BJ (cell line): ENCODE results near the gene SPTLC2. TPM values are rescaled to one million over a fixed set of nuclear protein-coding genes. Genes with fewer than 3 reads are reported as not detected.

Source experiments
- CTCF ChIA-PET: fragments of 350-600 bp; formaldehyde crosslinking; extraction: SDS; loops from one replicate; lab custom pipeline; 2021; ENCODE audit warnings: antibody characterized with exemption, inconsistent platforms; lab: Yijun Ruan, JAX
- POLR2A ChIA-PET: fragments of 300-600 bp; sonication (Branson Sonifier 250); formaldehyde crosslinking; extraction: SDS; loops from one replicate; lab custom pipeline; 2021; ENCODE audit warnings: antibody characterized with exemption; lab: Charles Lee
- DNase-seq: peaks from one replicate; pipeline ENCODE4 v3.0.0-alpha.2; 2011; ENCODE audit warnings: low read depth
- H3K27me3 ChIP-seq: 2 replicates; pipeline ENCODE4 v1.6.0; 2011; ENCODE audit warnings: low read length; ENCODE audit not compliant: control insufficient read depth, insufficient read depth
- H3K36me3 ChIP-seq: 2 replicates; pipeline ENCODE4 v1.5.1; 2011; ENCODE audit warnings: low read length; ENCODE audit not compliant: control insufficient read depth, insufficient read depth
- H3K4me3 ChIP-seq: 2 replicates; pipeline ENCODE4 v1.5.1; 2011; ENCODE audit warnings: low read depth, mild to moderate bottlenecking, control low read depth, low read length
- polyA plus RNA-seq: library from polyadenylated mRNA; depleted of rRNA; stranded (reverse); fragments of >200 nt; gene quantifications from 2 replicates; pipeline ENCODE4 v1.2.3, GENCODE V29; 2011; rRNA removed
- small RNA-seq: library from RNA; depleted of rRNA; stranded (forward); fragments of <200 nt; gene quantifications from one replicate; pipeline ENCODE3, GENCODE V24; 2012; ENCODE audit warnings: low replicate concordance, low read depth; ENCODE audit not compliant: insufficient read length
- TF ChIP-seq, protein P1 (sequence below): IDR thresholded peaks from 2 replicates; pipeline ENCODE4 v1.5.1; 2011; ENCODE audit warnings: low read depth, mild to moderate bottlenecking, control low read depth, inconsistent platforms, low read length, moderate library complexity; ENCODE audit not compliant: insufficient read depth

SPTLC2 gene
- polyA plus RNA-seq, 1 experiment: 38.3 TPM

DNA sequence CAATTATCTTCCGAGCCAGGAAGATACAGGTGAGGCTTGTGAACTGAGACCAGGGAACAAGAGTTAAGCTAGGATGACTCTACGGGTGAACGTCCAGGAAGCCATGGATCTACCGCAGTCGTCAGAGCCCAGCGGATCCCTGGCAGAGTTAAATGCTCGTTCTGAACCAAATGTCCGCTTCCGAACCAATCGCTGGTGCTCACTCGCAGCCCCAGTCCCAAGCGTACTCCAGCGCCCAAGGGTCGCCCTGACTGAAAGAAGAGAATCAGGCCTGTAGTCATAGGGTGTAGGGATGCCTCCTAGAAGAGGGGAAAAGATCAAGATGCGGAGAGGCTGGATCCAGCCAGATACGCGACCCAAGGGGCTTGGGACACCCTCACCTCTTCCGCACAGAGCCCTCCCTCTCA, 159.3 kb downstream of the SPTLC2 start:
- Histone ChIP-seq H3K4me3 (peak overlapping the region; percentile 94), H3K36me3 (peaks cover 5% of the 10 kb centered on the region), H3K27me3 (no peaks in the 10 kb centered on the region)
- TF ChIP-seq, protein P1, sequence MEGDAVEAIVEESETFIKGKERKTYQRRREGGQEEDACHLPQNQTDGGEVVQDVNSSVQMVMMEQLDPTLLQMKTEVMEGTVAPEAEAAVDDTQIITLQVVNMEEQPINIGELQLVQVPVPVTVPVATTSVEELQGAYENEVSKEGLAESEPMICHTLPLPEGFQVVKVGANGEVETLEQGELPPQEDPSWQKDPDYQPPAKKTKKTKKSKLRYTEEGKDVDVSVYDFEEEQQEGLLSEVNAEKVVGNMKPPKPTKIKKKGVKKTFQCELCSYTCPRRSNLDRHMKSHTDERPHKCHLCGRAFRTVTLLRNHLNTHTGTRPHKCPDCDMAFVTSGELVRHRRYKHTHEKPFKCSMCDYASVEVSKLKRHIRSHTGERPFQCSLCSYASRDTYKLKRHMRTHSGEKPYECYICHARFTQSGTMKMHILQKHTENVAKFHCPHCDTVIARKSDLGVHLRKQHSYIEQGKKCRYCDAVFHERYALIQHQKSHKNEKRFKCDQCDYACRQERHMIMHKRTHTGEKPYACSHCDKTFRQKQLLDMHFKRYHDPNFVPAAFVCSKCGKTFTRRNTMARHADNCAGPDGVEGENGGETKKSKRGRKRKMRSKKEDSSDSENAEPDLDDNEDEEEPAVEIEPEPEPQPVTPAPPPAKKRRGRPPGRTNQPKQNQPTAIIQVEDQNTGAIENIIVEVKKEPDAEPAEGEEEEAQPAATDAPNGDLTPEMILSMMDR: no peak
- POLR2A ChIA-PET: interaction anchor here (0.5 to 0.7 kb wide), 3 partner anchors 19 to 418 kb away, joined by 3 to 5 read pairs (median 3); no protein-coding TSS in a partner anchor
- no peak for DNase-seq
- CTCF ChIA-PET: interaction anchor here (0.6 to 3.8 kb wide), 4 partner anchors 11 to 335 kb away, joined by 3 to 41 read pairs (median 5); no protein-coding TSS in a partner anchor

Small RNA genes within 50 kb of the gene (small RNA-seq; reads per million reads assigned to genes)
- gene COX6CP11: not detected
- gene RF00404: not detected
- gene RN7SL587P: not detected

Other genes with a start within 250 kb of the SPTLC2 start
- gene TMED8, start 239.5 kb downstream of the SPTLC2 start, polyA plus RNA-seq: 4.2 and 6.6 TPM in 2 replicates
- 0.34 and 1.4 TPM in 2 replicates for gene SAMD15, start 239.3 kb downstream of the SPTLC2 start, polyA plus RNA-seq
- gene NOXRED1, start 193.1 kb downstream of the SPTLC2 start, polyA plus RNA-seq: 0.16 and 0.18 TPM in 2 replicates
- gene VIPAS39, start 159.0 kb downstream of the SPTLC2 start, polyA plus RNA-seq: 31.3 and 38.4 TPM in 2 replicates
- 90.1 and 126 TPM in 2 replicates for gene AHSA1, start 158.5 kb downstream of the SPTLC2 start, polyA plus RNA-seq
- gene ISM2, start 117.8 kb downstream of the SPTLC2 start, polyA plus RNA-seq: 0.07 TPM in 2 replicates
- 9.2 and 12.2 TPM in 2 replicates for gene ALKBH1, start 91.4 kb upstream of the SPTLC2 start, polyA plus RNA-seq
- 162 and 231 TPM in 2 replicates for gene SLIRP, start 91.5 kb upstream of the SPTLC2 start, polyA plus RNA-seq
- gene SNW1, start 144.5 kb upstream of the SPTLC2 start, polyA plus RNA-seq: 34.8 and 40.2 TPM in 2 replicates
- 4.4 and 7.3 TPM in 2 replicates for gene ADCK1, start 183.5 kb upstream of the SPTLC2 start, polyA plus RNA-seq